Kidney (tissue), 14 donors: ENCODE data around the gene AGO1. TPM values are rescaled to one million over a fixed set of nuclear protein-coding genes. Genes with fewer than 3 reads are reported as not detected.

Experiments used
- DNase-seq, 5 donors: peaks; one replicate each; pipeline ENCODE4 v3.0.0-alpha.2; 2013 to 2020
- FAIRE-seq: peaks from 2 replicates; lab custom pipeline; 2012; peaks lifted over from hg19 to GRCh38; lab: Jason Lieb, UNC
- H3K27ac ChIP-seq, 2 donors: one replicate each; pipeline ENCODE4 v1.7.0; 2013; ENCODE audit warnings: low read depth in 2 of 2, low read length in 2 of 2, inconsistent platforms in 1 of 2
- H3K27me3 ChIP-seq: one replicate; pipeline ENCODE4 v1.7.1; 2013; ENCODE audit warnings: low read length, inconsistent platforms; ENCODE audit not compliant: control insufficient read depth, insufficient read depth
- H3K36me3 ChIP-seq, 3 donors: one replicate each; pipeline versions ENCODE4 v1.7.0 to v1.7.1; 2013; ENCODE audit warnings: low read length in 3 of 3, control low read depth in 1 of 3, inconsistent platforms in 1 of 3; ENCODE audit not compliant: insufficient read depth in 3 of 3, control insufficient read depth in 2 of 3
- H3K4me1 ChIP-seq, 3 donors: one replicate each; pipeline versions ENCODE4 v1.7.0 to v1.7.1; 2013; ENCODE audit warnings: low read length in 3 of 3, inconsistent platforms in 1 of 3, low read depth in 1 of 3; ENCODE audit not compliant: control insufficient read depth in 2 of 3, insufficient read depth in 2 of 3
- H3K4me3 ChIP-seq, 3 donors: one replicate each; pipeline versions ENCODE4 v1.7.0 to v1.8.1; 2013; ENCODE audit warnings: low read length in 3 of 3, control low read depth in 1 of 3, inconsistent platforms in 1 of 3
- H3K9ac ChIP-seq, 3 donors: one replicate each; pipeline versions ENCODE4 v1.7.0 to v1.7.1; 2013; ENCODE audit warnings: low read length in 3 of 3, control low read depth in 1 of 3, inconsistent platforms in 1 of 3
- H3K9me3 ChIP-seq, 3 donors: one replicate each; pipeline versions ENCODE4 v1.7.0 to v1.7.1; 2013; ENCODE audit warnings: low read length in 3 of 3, control low read depth in 1 of 3, inconsistent platforms in 1 of 3; ENCODE audit not compliant: control insufficient read depth in 2 of 3, insufficient read depth in 1 of 3
- CTCF ChIP-seq: IDR thresholded peaks from 3 replicates; pipeline ENCODE4 v1.5.1; 2012; ENCODE audit warnings: mild to moderate bottlenecking, moderate library complexity, borderline replicate concordance; ENCODE audit not compliant: insufficient read depth; ENCODE audit errors: extremely low read depth
- intact Hi-C: fragments of 100-400 bp; cut with DNase I; formaldehyde crosslinking; loops from one replicate; pipeline ENCODE4 v1.11.1; 2022
- polyA plus RNA-seq: library from polyadenylated mRNA; stranded (reverse); fragments of 350-450 nt; fragmentation: Illumina TruSeq; extraction: RNeasy Lipid Tissue Mini Kit (QIAGEN cat#74804); gene quantifications from one replicate; pipeline ENCODE4 v1.2.3, GENCODE V29; 2014; ENCODE audit warnings: low read depth, low replicate concordance; ENCODE audit not compliant: insufficient read depth
- total RNA-seq: library from RNA; stranded (reverse); fragmentation: NEBNext Ultra II Directional; extraction: Animal tissue kit (Norgen Biotek cat#: 25700); gene quantifications from one replicate; pipeline ENCODE4 v1.2.1, GENCODE V29; 2021
- donor health status: control.
- donor health status: control.
- donor health status: control.
- donor health status: control.
- donor health status: control.
- donor health status: DM: yes; HTN: yes; CAD: no.
- donor health status: Normal renal cell carcinoma (clear cell type).

The AGO1 gene
- total and polyA plus RNA-seq, 2 donors from 2014 or later: 3.3 to 21.4 TPM

DNA sequence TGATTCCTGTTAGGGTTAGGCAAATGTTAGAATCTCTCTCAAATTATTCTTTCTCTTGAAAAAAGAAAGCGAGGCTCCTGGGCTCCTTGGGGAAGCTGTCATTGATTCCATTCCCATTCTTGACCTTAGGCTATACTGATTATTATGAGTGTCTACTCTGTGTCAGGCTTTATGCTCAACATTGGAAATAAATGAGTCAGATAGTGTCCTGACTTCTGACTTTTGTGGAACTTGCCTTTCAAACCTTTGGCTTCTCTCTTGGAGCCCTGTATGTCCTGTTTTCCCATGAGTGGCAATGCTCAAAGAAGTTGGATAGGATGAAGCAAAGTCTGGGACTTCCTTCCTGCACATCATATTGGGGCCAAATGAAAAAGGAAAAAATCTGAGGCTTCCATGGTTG lies 11.6 kb downstream of the AGO1 start:
- DNase-seq (no peak), FAIRE-seq (no peak)
- Histone ChIP-seq H3K9ac (no peak overlapping the region), H3K4me3 (no peak overlapping the region), H3K27me3 (no peaks in the 10 kb centered on the region), H3K27ac (no peak overlapping the region), H3K4me1 (no peaks in the 10 kb centered on the region), H3K36me3 (peaks cover 0 to 41% (median 30%) of the 10 kb centered on the region in 3 donors), H3K9me3 (no peaks in the 10 kb centered on the region)
- no peak for TF ChIP-seq CTCF
- intact Hi-C loops: no loop called here

- no peak for FAIRE-seq
- Histone ChIP-seq H3K9me3 (no peaks in the 10 kb centered on the region), H3K4me1 (no peaks in the 10 kb centered on the region), H3K36me3 (peaks cover 2 to 16% (median 13%) of the 10 kb centered on the region in 3 donors), H3K27me3 (no peaks in the 10 kb centered on the region), H3K27ac (no peak overlapping the region), H3K4me3 (no peak overlapping the region), H3K9ac (no peak overlapping the region)
- TF ChIP-seq CTCF: no peak
- intact Hi-C loops: no loop called here
- no peak for DNase-seq
Observed at GRCh38 chr1:35899941-35900340, 16.9 kb downstream of the AGO1 start.

DNA sequence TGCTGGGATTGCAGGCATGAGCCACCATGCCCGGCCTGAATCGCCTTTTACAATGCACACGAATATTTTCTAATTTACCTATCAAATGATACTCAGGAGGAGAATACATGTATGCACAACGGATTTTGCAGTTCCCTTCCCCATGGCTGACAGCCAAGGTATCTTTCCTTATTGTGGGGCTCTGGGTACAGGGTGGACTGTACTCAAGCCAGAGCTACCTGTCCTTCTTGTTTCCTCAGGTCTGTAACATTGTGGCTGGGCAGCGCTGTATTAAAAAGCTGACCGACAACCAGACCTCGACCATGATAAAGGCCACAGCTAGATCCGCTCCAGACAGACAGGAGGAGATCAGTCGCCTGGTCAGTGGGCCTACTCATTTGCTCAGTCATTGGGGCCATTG lies 18.2 kb downstream of the AGO1 start:
- H3K36me3 ChIP-seq: peaks cover 2 to 13% (median 13%) of the 10 kb centered on the region in 3 donors
- no peaks in the 10 kb centered on the region for H3K4me1 ChIP-seq
- H3K4me3 ChIP-seq: no peak overlapping the region
- DNase-seq (no peak), FAIRE-seq (no peak)
- no peak for TF ChIP-seq CTCF
- no peak overlapping the region for H3K9ac ChIP-seq
- H3K27ac ChIP-seq: no peak overlapping the region
- H3K9me3 ChIP-seq: no peaks in the 10 kb centered on the region
- no peaks in the 10 kb centered on the region for H3K27me3 ChIP-seq
- intact Hi-C loops: no loop called here

DNA sequence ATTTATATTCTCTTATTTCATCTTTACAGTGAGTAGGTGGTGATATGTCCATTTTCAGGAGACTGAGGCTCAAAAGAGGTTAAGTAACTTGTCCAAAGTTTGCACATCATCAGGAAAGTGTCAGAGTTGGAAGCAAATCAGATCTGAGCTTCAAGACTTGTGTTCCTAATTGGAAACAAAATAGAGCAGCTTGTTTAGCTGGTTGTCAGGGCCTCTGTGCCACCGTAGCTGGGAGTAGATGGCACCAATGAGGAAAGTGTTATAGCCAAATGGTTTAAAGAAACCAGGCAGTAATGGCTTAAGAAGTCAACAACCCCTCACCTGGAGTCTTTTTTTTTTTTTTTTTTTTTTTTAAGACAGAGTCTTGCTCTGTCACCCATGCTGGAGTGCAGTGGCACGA lies 19.7 kb downstream of the AGO1 start:
- Histone ChIP-seq H3K9me3 (no peaks in the 10 kb centered on the region), H3K9ac (no peak overlapping the region), H3K27ac (no peak overlapping the region), H3K36me3 (peaks cover 2 to 21% (median 19%) of the 10 kb centered on the region in 3 donors), H3K27me3 (no peaks in the 10 kb centered on the region), H3K4me1 (no peaks in the 10 kb centered on the region), H3K4me3 (no peak overlapping the region)
- FAIRE-seq: no peak
- intact Hi-C loops: no loop called here
- no peak for TF ChIP-seq CTCF
- no peak for DNase-seq
